HG03378 (cell line): ENCODE measurements around the gene TCP11L2.
A peak's percentile ranks its signal among the peaks of the same experiment; 100 is the strongest.

ENCODE experiments used
- ATAC-seq: cut with Tn5 transposase; IDR thresholded peaks from one replicate; pipeline ENCODE4 v1.9.1; 2021; ENCODE audit warnings: mild to moderate bottlenecking, moderate library complexity; ENCODE audit not compliant: unreplicated experiment

TCP11L2 gene

GRCh38 chr12:106302401-106303201 is at the start of gene TCP11L2:
Gene TCP11L2 (plus strand): TSS chr12:106302733. CDS start chr12:106311076, 8,343 bp downstream.
- peak; percentile 47 for ATAC-seq

DNA sequence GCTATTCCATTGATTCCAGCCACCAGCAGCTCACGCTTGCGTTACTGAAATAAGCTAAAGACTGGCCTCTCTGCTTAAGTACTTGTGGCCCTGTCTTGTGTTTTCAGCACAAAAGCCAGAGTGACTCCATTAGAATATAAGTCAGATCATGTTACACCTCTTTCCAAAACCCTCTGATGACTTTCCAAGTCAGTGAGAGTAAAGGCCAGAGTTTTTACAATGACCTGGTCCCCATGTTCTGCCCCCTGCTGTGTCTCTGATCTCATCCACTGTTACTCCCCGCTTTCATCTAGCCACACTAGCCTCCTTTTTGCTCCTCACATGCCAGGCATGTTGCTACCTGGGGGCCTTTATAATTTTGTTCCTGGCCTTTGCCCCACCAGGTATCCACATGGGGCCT is 47.8 kb upstream of the TCP11L2 start:
- ATAC-seq = no peak

- no peak for ATAC-seq
Measured at GRCh38 chr12:106255493-106255892, 47.0 kb upstream of the TCP11L2 start.

DNA sequence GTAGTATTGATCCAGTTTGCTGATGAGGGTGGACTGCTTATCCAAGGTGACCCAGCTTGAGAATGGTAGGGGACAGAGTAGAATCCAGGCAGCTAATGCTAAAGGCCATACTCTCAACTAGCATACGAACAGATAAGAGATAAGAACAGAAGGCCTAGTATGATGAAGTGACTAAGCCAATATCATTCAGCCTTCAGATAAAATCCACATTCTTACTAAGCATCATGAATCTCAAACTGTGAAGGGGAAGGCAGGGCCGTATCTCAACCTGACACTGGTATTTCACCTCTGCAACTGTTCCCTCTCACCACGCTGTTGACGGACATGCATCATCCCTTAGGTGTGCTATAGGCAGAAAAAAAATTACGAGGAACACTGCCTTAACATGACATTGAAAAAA is 46.6 kb upstream of the TCP11L2 start:
- no peak for ATAC-seq

DNA sequence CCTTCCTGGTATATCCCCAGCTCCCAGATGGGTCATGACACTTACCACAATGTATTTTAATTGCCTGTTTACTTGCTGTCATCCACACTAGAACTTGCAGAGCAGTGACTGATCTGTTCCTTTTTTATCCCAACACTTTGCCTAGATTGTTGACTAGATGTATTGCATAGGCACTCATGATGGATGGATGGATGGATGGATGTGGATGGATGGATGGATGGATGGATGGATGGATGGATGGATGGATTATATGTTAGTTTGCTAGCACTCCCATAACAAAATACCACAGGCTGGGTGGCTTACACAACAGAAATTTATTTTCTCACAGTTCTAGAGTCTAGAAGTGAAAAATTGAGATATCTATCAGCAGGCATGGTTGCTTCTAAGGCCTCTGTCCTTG is 46.0 kb upstream of the TCP11L2 start:
- no peak for ATAC-seq

GRCh38 chr12:106258226-106258625 is 44.3 kb upstream of the TCP11L2 start:
- ATAC-seq = no peak

- no peak for ATAC-seq
Measured at GRCh38 chr12:106258935-106259334, 43.6 kb upstream of the TCP11L2 start.

- no peak for ATAC-seq
Measured at GRCh38 chr12:106265116-106265515, 37.4 kb upstream of the TCP11L2 start.

DNA sequence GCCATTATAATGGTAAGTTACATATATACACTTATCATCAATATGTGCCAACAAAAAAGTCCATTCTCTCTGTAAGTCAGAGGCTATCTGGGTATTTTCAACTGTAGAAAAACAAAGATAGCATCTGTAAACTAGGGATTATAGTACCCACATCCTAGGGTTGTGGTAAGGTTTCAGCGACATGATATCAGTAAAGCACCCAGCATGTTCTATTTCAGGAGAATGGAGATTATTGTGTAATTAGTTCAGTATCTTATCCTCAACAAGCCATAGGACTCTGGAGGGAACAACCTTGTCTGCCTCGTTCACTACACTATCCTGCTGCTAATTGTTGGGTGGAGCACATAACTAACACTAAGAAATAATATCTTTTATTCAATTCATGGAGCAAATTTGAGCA is 35.0 kb upstream of the TCP11L2 start:
- ATAC-seq = no peak

- ATAC-seq = no peak
Measured at GRCh38 chr12:106269150-106269771, 33.3 kb upstream of the TCP11L2 start.

DNA sequence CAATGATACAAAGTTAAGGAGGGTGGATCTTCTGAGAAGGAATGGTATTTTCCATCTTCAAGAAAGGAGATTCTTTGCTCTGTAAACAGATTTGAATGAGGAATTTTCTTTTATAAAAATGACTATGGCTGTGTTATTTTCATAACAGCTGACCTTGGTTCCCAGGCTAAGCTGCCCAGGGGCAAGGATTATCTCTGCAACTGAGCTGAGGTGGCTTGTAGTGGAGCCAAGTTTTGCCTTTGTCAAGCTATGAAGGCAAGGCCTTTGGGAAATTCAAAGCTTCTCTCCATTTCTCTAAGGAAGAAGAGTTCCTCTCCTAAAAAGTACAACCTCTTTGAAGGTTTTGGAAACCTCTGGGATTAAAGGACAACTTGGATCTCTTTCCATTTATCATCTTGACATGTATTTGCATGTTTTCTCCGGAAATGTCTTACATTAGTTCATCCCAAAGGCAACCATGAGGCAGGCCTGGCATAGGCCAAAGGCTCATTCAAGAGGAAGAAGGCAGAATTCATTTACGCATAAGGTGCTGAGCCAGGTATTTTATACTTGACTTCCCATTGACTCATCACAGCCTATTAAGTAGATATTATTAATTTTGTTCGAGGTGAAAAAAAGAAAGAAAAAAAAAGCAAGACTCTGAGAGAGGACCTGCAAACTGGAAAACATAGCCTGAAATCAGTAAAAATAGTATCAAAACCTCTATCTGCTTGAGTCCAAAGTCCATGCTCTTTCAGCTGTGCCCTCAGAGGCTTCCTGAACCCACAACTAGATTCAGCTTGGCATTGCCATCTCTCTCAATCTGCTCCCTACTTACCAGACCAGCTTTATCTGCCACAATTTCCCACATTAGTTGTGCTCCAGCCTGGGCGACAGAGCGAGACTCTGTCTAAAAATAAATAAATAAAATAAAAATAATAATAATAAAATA is 30.7 kb upstream of the TCP11L2 start:
- ATAC-seq = no peak

- ATAC-seq = no peak
Measured at GRCh38 chr12:106273491-106273890, 29.0 kb upstream of the TCP11L2 start.

- ATAC-seq = no peak
Measured at GRCh38 chr12:106274012-106274411, 28.5 kb upstream of the TCP11L2 start.

- no peak for ATAC-seq
Measured at GRCh38 chr12:106274575-106275121, 27.9 kb upstream of the TCP11L2 start.

DNA sequence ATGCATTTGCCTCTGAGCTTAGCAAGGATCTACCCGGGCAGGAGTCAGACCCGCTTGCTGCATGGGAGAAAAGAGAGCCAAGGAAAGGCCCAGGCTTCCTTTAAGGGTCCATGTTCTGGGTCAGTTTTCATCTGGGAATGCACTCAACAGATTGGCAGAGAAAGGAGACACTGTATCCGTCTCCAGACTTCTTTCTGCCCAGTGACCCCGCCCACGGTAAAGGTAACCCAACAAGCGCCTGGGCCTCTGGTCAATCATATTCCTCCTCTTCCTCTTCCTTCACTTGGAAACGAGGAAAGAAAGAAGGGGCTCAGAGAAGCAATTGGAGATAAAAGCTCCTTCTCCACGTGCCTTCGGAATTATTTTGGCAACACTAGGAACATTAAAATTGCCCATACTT is 27.1 kb upstream of the TCP11L2 start:
- ATAC-seq = no peak

- peak; percentile 85 for ATAC-seq
Measured at GRCh38 chr12:106276032-106276740, 26.3 kb upstream of the TCP11L2 start.

DNA sequence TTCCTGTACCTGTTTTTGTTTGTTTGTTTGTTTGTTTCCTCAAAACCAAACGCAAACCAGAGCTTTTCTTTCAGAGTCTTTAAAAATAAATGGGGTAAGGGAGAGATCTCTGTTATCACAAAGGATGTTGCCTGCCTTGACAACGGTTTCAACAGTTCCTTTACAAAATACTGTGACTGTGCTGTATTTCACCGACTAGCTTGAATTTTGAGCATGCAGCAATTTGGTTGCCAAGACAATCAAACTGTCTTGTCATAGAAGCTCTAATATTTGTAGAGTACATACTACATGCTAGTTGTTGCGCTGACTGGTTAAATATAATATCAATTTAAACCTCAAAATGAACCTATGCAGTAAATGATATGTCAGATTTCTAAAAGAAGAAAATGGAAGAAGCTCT is 22.4 kb upstream of the TCP11L2 start:
- no peak for ATAC-seq

DNA sequence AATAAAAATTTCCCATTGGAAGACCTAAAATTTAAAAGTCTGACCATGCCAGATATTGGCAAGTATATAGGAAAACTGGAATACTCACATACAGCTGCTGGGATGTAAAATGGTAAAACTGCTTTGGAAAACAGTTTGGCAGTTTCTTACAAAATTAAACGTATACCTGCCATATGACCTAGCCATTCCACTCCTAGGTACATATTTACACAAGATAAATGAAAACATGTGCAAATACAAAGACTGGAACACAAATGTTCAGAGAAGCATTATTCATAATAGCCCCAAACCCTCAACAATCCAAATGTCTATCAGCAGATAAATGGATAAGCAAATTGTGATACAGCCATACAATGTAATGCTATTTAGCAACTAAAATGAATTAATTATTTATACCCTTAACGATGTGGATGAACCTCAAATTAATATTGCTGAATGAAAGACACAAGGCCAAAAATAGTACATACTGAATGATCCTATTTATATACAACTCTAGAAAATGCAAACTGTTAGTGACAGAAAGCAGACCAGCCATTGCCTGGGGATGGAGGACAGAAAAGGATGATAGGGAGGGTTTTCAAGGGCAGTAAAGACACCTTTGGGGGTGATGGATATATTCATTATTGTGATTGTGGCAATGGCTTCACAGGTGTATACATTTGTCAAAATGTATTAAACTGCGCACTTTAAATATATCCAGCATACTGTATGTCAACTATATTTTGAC is 21.3 kb upstream of the TCP11L2 start:
- ATAC-seq = no peak

DNA sequence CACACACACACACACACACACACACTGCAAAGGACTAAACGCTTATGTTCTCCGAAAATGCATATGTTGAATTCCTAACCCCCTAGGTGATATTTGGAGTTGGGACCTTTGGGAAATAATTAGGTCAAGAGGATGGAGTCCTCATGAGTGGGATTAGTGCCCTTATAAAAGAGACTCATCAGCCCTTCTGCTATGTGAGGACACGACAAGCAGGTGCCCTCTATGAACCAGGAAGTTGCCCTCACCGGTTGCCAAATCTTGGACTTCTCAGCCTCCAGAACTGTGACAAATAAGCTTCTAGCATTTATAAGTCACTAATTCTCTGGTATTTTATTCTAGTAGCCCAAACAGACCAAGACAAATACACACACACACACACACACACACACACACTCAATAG is 20.7 kb upstream of the TCP11L2 start:
- ATAC-seq = no peak
